OCI-LY7 (cell line): ENCODE measurements around the gene HSD17B14. TPM values are rescaled to one million over a fixed set of nuclear protein-coding genes. Genes with fewer than 3 reads are reported as not detected.

Experiments
- BruUV-seq: library from RNA; stranded (reverse); fragments of 400-500 nt; replicated peaks from 2 replicates; lab custom pipeline; 2021; lab: Mats Ljungman, UMichigan
- CTCF ChIA-PET: fragments of 300-600 bp; sonication (Branson Sonifier 250); formaldehyde crosslinking; loops from one replicate; lab custom pipeline; 2022; ENCODE audit warnings: antibody characterized with exemption; ENCODE audit not compliant: unreplicated experiment; lab: Charles Lee
- POLR2A ChIA-PET: fragments of 300-600 bp; sonication (Branson Sonifier 250); formaldehyde crosslinking; loops from one replicate; lab custom pipeline; 2022; ENCODE audit warnings: antibody characterized with exemption; lab: Charles Lee
- DNase-seq: peaks from one replicate; pipeline ENCODE4 v3.0.0-alpha.2; 2015; ENCODE audit warnings: low spot score
- H2AFZ ChIP-seq: fragments of 200-600 bp; sonication (generic), shearing (Covaris generic); 2 replicates; pipeline ENCODE4 v1.6.1; 2014; ENCODE audit warnings: mild to moderate bottlenecking, antibody characterized with exemption, low read length, moderate library complexity
- H3K27ac ChIP-seq: fragments of 200-600 bp; sonication (generic); 2 replicates; pipeline ENCODE4 v1.5.1; 2014; ENCODE audit warnings: mixed run types, low read depth, mild to moderate bottlenecking, moderate library complexity, low read length, inconsistent platforms; ENCODE audit not compliant: poor library complexity, severe bottlenecking
- H3K36me3 ChIP-seq: fragments of 200-600 bp; sonication (generic); 2 replicates; pipeline ENCODE4 v1.6.1; 2014; ENCODE audit warnings: mild to moderate bottlenecking, antibody characterized with exemption, low read length, moderate library complexity, mixed read lengths; ENCODE audit not compliant: insufficient read depth
- H3K4me1 ChIP-seq: fragments of 200-600 bp; sonication (generic); 2 replicates; pipeline ENCODE4 v1.5.1; 2014; ENCODE audit warnings: mild to moderate bottlenecking, low read length; ENCODE audit not compliant: insufficient read depth, poor library complexity, severe bottlenecking
- H3K4me2 ChIP-seq: fragments of 200-600 bp; sonication (generic); 2 replicates; pipeline ENCODE4 v1.6.1; 2014; ENCODE audit warnings: mild to moderate bottlenecking, low read length
- H3K4me3 ChIP-seq: fragments of 200-600 bp; sonication (generic); 2 replicates; pipeline ENCODE4 v1.5.1; 2014; ENCODE audit warnings: mild to moderate bottlenecking, low read depth, low read length; ENCODE audit not compliant: poor library complexity, severe bottlenecking
- H3K79me2 ChIP-seq: fragments of 200-600 bp; sonication (generic); 2 replicates; pipeline ENCODE4 v1.6.1; 2016; ENCODE audit warnings: low read depth, mild to moderate bottlenecking, low read length, moderate library complexity, mixed read lengths; ENCODE audit not compliant: insufficient read depth
- H3K9me2 ChIP-seq: fragments of 200-600 bp; sonication (generic); 2 replicates; pipeline ENCODE4 v1.6.1; 2016; ENCODE audit warnings: mild to moderate bottlenecking, low read length, mixed read lengths; ENCODE audit not compliant: insufficient read depth
- H3K9me3 ChIP-seq: fragments of 200-600 bp; sonication (generic); 2 replicates; pipeline ENCODE4 v1.6.1; 2014; ENCODE audit warnings: mild to moderate bottlenecking, mixed run types, low read length, mixed read lengths
- H4K20me1 ChIP-seq: fragments of 200-600 bp; sonication (generic); 2 replicates; pipeline ENCODE4 v1.6.1; 2014; ENCODE audit warnings: mild to moderate bottlenecking, antibody characterized with exemption, low read length, moderate library complexity, mixed read lengths; ENCODE audit not compliant: insufficient read depth
- EZH2phosphoT487 ChIP-seq: fragments of 200-600 bp; sonication (generic); IDR thresholded peaks from 2 replicates; pipeline ENCODE4 v1.6.1; 2018; ENCODE audit warnings: low read depth, borderline replicate concordance, mild to moderate bottlenecking, mixed run types, antibody characterized with exemption, low read length, moderate library complexity, mixed read lengths
- intact Hi-C: fragments of 100-400 bp; cut with micrococcal nuclease; formaldehyde crosslinking; loops from one replicate; pipeline ENCODE4 v1.10.0; 2022; ENCODE audit not compliant: unreplicated experiment
- total RNA-seq, 2 experiments: library from RNA; depleted of rRNA in 1 of 2; stranded (reverse); fragments of >200 nt in 1 of 2; shearing (Covaris generic) in 1 of 2; gene quantifications; 2 replicates each; pipeline ENCODE4 v1.2.3, GENCODE V29; 2014 to 2022
- TF ChIP-seq, protein P1 (sequence below): fragments of 200-600 bp; sonication (generic); conservative IDR thresholded peaks from 2 replicates; pipeline ENCODE4 v1.5.1; 2014; ENCODE audit warnings: mild to moderate bottlenecking, antibody characterized with exemption, low read length, moderate library complexity, mixed read lengths

Gene HSD17B14
- total RNA-seq, 2 experiments from 2014 or later, result 1.8 to 4.5 TPM

DNA sequence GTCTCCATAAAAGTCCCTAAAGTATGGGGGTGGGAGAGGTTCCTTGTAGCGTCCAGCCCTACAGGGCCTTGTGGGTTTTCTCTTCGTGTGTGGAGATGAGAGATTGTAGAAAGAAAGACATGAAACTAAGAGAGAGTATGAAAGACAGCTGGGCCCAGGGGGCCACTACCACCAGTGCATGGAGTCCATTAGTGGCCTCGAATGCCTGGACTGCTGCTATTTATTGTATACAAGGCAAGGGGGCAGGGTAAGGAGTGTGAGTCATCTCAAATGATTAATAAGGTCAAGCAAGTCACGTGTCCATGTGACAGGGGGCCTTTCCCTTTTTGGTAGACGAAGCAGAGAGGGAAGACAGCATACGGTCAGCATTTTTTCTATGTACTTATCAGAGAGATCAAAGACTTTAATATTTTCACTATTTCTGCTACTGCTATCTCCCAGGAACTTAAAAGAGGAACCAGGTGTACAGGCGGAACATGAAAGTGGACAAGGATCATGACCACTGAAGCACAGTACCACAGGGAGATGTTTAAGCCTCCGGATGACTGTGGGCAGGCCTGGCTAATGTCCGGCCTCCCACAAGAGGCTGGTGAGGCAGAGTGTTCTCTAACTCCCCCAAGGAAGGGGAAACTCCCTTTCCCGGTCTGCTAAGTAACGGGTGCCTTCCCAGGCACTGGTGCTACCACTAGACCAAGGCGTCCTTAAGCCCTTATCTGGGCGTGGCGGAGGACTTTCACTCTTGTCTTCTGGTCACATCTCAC lies 55.5 kb downstream of the HSD17B14 start:
- H3K79me2 ChIP-seq, result no peaks in the 10 kb centered on the region
- peaks cover 10% of the 10 kb centered on the region for H3K4me1 ChIP-seq
- H3K4me2 ChIP-seq, result no peak overlapping the region
- DNase-seq, result no peak
- TF ChIP-seq, protein P1, sequence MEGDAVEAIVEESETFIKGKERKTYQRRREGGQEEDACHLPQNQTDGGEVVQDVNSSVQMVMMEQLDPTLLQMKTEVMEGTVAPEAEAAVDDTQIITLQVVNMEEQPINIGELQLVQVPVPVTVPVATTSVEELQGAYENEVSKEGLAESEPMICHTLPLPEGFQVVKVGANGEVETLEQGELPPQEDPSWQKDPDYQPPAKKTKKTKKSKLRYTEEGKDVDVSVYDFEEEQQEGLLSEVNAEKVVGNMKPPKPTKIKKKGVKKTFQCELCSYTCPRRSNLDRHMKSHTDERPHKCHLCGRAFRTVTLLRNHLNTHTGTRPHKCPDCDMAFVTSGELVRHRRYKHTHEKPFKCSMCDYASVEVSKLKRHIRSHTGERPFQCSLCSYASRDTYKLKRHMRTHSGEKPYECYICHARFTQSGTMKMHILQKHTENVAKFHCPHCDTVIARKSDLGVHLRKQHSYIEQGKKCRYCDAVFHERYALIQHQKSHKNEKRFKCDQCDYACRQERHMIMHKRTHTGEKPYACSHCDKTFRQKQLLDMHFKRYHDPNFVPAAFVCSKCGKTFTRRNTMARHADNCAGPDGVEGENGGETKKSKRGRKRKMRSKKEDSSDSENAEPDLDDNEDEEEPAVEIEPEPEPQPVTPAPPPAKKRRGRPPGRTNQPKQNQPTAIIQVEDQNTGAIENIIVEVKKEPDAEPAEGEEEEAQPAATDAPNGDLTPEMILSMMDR, result no peak
- no peak for TF ChIP-seq EZH2phosphoT487
- no peak overlapping the region for H3K4me3 ChIP-seq
- no peaks in the 10 kb centered on the region for H3K9me3 ChIP-seq
- H2AFZ ChIP-seq, result no peak overlapping the region
- H3K27ac ChIP-seq, result no peak overlapping the region
- H4K20me1 ChIP-seq, result no peaks in the 10 kb centered on the region
- no TSS peak for BruUV-seq
- ChIA-PET POLR2A (no interaction called here), CTCF (no interaction called here)
- H3K36me3 ChIP-seq, result no peaks in the 10 kb centered on the region
- no peaks in the 10 kb centered on the region for H3K9me2 ChIP-seq
- intact Hi-C loops, result no loop called here

DNA sequence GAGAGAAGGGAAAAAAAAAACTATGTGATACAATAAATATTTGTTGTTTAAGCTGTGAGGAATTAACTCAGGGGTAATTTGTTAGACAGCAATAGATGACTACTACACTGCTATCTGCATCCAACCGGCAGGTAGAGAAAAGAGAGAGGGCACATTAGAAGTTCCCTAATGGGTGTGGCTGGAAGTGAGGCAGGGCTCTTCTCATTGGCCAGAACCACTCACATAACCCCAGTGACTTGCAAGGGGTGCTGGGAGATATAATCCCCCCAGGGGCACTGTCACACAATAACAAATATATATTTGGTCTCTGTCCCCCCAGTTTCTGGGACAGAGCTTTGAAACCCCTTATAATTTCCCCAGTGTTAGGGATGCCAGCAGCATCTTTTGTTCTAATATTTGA lies 56.7 kb downstream of the HSD17B14 start:
- intact Hi-C loops, result no loop called here
- Histone ChIP-seq H2AFZ (peak overlapping the region; percentile 44; the same call in 1 of the 2 replicates), H3K4me2 (peak overlapping the region; percentile 2; the same call in 1 of the 2 replicates), H3K9me2 (no peaks in the 10 kb centered on the region), H3K79me2 (no peaks in the 10 kb centered on the region), H3K4me1 (peaks cover 10% of the 10 kb centered on the region), H3K9me3 (no peaks in the 10 kb centered on the region), H3K36me3 (no peaks in the 10 kb centered on the region), H3K27ac (no peak overlapping the region), H4K20me1 (no peaks in the 10 kb centered on the region), H3K4me3 (no peak overlapping the region)
- TF ChIP-seq, protein P1, result no peak
- TF ChIP-seq EZH2phosphoT487, result no peak
- POLR2A ChIA-PET, result interaction anchor here (0.6 kb wide), 1 partner anchor 45 kb away, joined by 3 read pairs; no protein-coding TSS in a partner anchor
- DNase-seq, result peak; percentile 58
- no TSS peak for BruUV-seq
- CTCF ChIA-PET, result no interaction called here

DNA sequence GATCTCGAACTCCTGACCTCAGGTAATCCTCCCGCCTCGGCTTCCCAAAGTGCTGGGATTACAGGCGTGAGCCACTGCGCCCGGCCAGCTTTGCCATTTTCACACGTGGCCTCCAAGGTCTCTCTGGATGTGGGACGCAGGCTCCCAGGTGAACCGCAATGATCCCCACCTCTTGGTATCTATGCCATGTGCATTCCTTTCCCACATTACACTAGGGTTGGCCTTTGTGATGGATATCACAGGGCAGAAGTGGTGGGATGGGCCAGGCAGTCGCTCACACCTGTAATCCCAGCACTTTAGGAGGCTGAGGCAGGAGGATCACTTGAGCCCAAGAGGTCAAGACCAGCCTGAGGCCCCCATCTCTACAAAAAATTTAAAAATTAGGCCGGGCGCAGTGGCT lies 58.6 kb downstream of the HSD17B14 start:
- no peak overlapping the region for H2AFZ ChIP-seq
- H4K20me1 ChIP-seq, result no peaks in the 10 kb centered on the region
- H3K9me3 ChIP-seq, result no peaks in the 10 kb centered on the region
- ChIA-PET CTCF (no interaction called here), POLR2A (no interaction called here)
- no peak for TF ChIP-seq EZH2phosphoT487
- TF ChIP-seq, protein P1, result no peak
- H3K4me2 ChIP-seq, result no peak overlapping the region
- DNase-seq, result no peak
- no peaks in the 10 kb centered on the region for H3K79me2 ChIP-seq
- H3K36me3 ChIP-seq, result no peaks in the 10 kb centered on the region
- H3K27ac ChIP-seq, result no peak overlapping the region
- H3K9me2 ChIP-seq, result no peaks in the 10 kb centered on the region
- no TSS peak for BruUV-seq
- H3K4me1 ChIP-seq, result peaks cover 10% of the 10 kb centered on the region
- H3K4me3 ChIP-seq, result no peak overlapping the region
- intact Hi-C loops, result no loop called here
